Mesendoderm (in vitro differentiated cells): ENCODE measurements around the gene SLC25A51.

Experiments
- DNase-seq: peaks from one replicate; pipeline ENCODE4 v3.0.0; 2013
- H2AK5ac ChIP-seq: 2 replicates; pipeline ENCODE4 v1.6.1; 2013; ENCODE audit warnings: low read length, inconsistent platforms
- H2BK120ac ChIP-seq: 2 replicates; pipeline ENCODE4 v1.6.1; 2013; ENCODE audit warnings: low read depth, mild to moderate bottlenecking, low read length, moderate library complexity, mixed read lengths
- H2BK15ac ChIP-seq: replicated peaks from 2 replicates; pipeline ENCODE4 v1.6.1; 2013; ENCODE audit warnings: low read depth, mild to moderate bottlenecking, moderate library complexity
- H2BK5ac ChIP-seq: 2 replicates; pipeline ENCODE4 v1.6.1; 2013; ENCODE audit warnings: low read length, inconsistent platforms
- H3K18ac ChIP-seq: 2 replicates; pipeline ENCODE4 v1.6.1; 2013; ENCODE audit warnings: mild to moderate bottlenecking, low read length, mixed read lengths
- H3K23ac ChIP-seq: one replicate; pipeline ENCODE4 v1.6.1; 2013; ENCODE audit warnings: low read length
- H3K27ac ChIP-seq: 2 replicates; pipeline ENCODE4 v1.5.1; 2013; ENCODE audit warnings: low read depth, mild to moderate bottlenecking, inconsistent platforms, low read length, moderate library complexity
- H3K27me3 ChIP-seq: 2 replicates; pipeline ENCODE4 v1.6.1; 2013; ENCODE audit warnings: low read length, control low read depth, mild to moderate bottlenecking, inconsistent platforms; ENCODE audit not compliant: insufficient read depth, poor library complexity
- H3K36me3 ChIP-seq: 2 replicates; pipeline ENCODE4 v1.6.1; 2013; ENCODE audit warnings: low read length, inconsistent platforms; ENCODE audit not compliant: control insufficient read depth, insufficient read depth
- H3K4ac ChIP-seq: one replicate; pipeline ENCODE4 v1.6.1; 2013; ENCODE audit warnings: low read depth, mild to moderate bottlenecking, low read length, moderate library complexity
- H3K4me1 ChIP-seq: 2 replicates; pipeline ENCODE4 v1.6.1; 2013; ENCODE audit warnings: low read depth, low read length, inconsistent platforms; ENCODE audit not compliant: control insufficient read depth
- H3K4me2 ChIP-seq: 2 replicates; pipeline ENCODE4 v1.6.1; 2013; ENCODE audit warnings: low read length
- H3K4me3 ChIP-seq: 2 replicates; pipeline ENCODE4 v1.5.1; 2013; ENCODE audit warnings: mild to moderate bottlenecking, low read length
- H3K56ac ChIP-seq: one replicate; pipeline ENCODE4 v1.6.1; 2013; ENCODE audit warnings: low read length
- H3K79me1 ChIP-seq: 2 replicates; pipeline ENCODE4 v1.6.1; 2013; ENCODE audit warnings: low read length, inconsistent platforms
- H3K79me2 ChIP-seq: 2 replicates; pipeline ENCODE4 v1.6.1; 2013; ENCODE audit warnings: mild to moderate bottlenecking, low read length; ENCODE audit not compliant: control insufficient read depth, insufficient read depth
- H3K9ac ChIP-seq: 2 replicates; pipeline ENCODE4 v1.6.1; 2013; ENCODE audit warnings: low read length, inconsistent platforms
- H4K5ac ChIP-seq: one replicate; pipeline ENCODE4 v1.6.1; 2013; ENCODE audit warnings: low read length
- H4K8ac ChIP-seq: one replicate; pipeline ENCODE4 v1.6.1; 2013; ENCODE audit warnings: low read depth, mild to moderate bottlenecking, control low read depth, low read length, moderate library complexity
- WGBS: extraction: QIAGEN DNeasy Blood & Tissue Kit; methylation state at CpG from one replicate; pipeline ENCODE4 v1.1.7; 2013; ENCODE audit warnings: low lambda C conversion rate, missing lambda C conversion rate; ENCODE audit not compliant: insufficient coverage; ENCODE audit errors: extremely low coverage; 5-methylcytosine and 5-hydroxymethylcytosine counted together

The SLC25A51 gene

GRCh38 chr9:37931592-37931991 is 27.7 kb upstream of the SLC25A51 start:
- DNase-seq = no peak
- no peak overlapping the region for H3K4ac ChIP-seq
- H2BK120ac ChIP-seq = no peak overlapping the region
- H2BK15ac ChIP-seq = no peak overlapping the region
- H3K4me2 ChIP-seq = no peak overlapping the region
- no peak overlapping the region for H3K27ac ChIP-seq
- no peak overlapping the region for H3K9ac ChIP-seq
- no peak overlapping the region for H2BK5ac ChIP-seq
- no CpG with 5 or more reads among the region's 5 CpGs for WGBS
- no peaks in the 10 kb centered on the region for H3K27me3 ChIP-seq
- H3K23ac ChIP-seq = no peak overlapping the region
- H3K79me2 ChIP-seq = peaks cover 2% of the 10 kb centered on the region
- no peak overlapping the region for H2AK5ac ChIP-seq
- no peak overlapping the region for H3K4me3 ChIP-seq
- H3K36me3 ChIP-seq = peaks cover 3% of the 10 kb centered on the region
- peaks cover 1% of the 10 kb centered on the region for H3K4me1 ChIP-seq
- H3K79me1 ChIP-seq = peaks cover 23% of the 10 kb centered on the region
- no peak overlapping the region for H3K56ac ChIP-seq
- no peak overlapping the region for H4K8ac ChIP-seq
- no peak overlapping the region for H4K5ac ChIP-seq
- H3K18ac ChIP-seq = no peak overlapping the region

GRCh38 chr9:37929441-37929895 is 25.5 kb upstream of the SLC25A51 start:
- Histone ChIP-seq H3K4me3 (no peak overlapping the region), H3K56ac (no peak overlapping the region), H3K79me1 (peaks cover 29% of the 10 kb centered on the region), H2BK15ac (no peak overlapping the region), H3K9ac (no peak overlapping the region), H4K5ac (no peak overlapping the region), H3K4me1 (peaks cover 4% of the 10 kb centered on the region), H2BK5ac (no peak overlapping the region), H3K27me3 (no peaks in the 10 kb centered on the region), H3K23ac (no peak overlapping the region), H3K36me3 (peaks cover 3% of the 10 kb centered on the region), H3K4me2 (no peak overlapping the region), H3K79me2 (peaks cover 5% of the 10 kb centered on the region), H2BK120ac (no peak overlapping the region), H4K8ac (no peak overlapping the region), H2AK5ac (no peak overlapping the region), H3K27ac (no peak overlapping the region), H3K4ac (no peak overlapping the region), H3K18ac (no peak overlapping the region)
- WGBS = no CpG with 5 or more reads among the region's 11 CpGs
- no peak for DNase-seq

GRCh38 chr9:37928552-37929430 is 24.9 kb upstream of the SLC25A51 start:
- Histone ChIP-seq H3K23ac (no peak overlapping the region), H3K27ac (no peak overlapping the region)

GRCh38 chr9:37927601-37928551 is 23.9 kb upstream of the SLC25A51 start:
- Histone ChIP-seq H3K56ac (no peak overlapping the region), H3K36me3 (peaks cover 3% of the 10 kb centered on the region)

More at GRCh38 chr9:37928552-37929430, 24.9 kb upstream of the SLC25A51 start:
- Histone ChIP-seq H3K27me3 (no peaks in the 10 kb centered on the region), H2AK5ac (no peak overlapping the region), H3K9ac (no peak overlapping the region), H3K18ac (no peak overlapping the region), H2BK120ac (no peak overlapping the region), H4K5ac (no peak overlapping the region), H3K4me1 (peaks cover 4% of the 10 kb centered on the region), H2BK5ac (no peak overlapping the region), H3K36me3 (peaks cover 3% of the 10 kb centered on the region), H2BK15ac (no peak overlapping the region), H3K79me1 (peaks cover 32% of the 10 kb centered on the region), H3K56ac (no peak overlapping the region), H3K79me2 (peaks cover 5% of the 10 kb centered on the region), H3K4me2 (no peak overlapping the region), H3K4me3 (no peak overlapping the region), H4K8ac (no peak overlapping the region), H3K4ac (no peak overlapping the region)
- no peak for DNase-seq
- WGBS = no CpG with 5 or more reads among the region's 20 CpGs

GRCh38 chr9:37927132-37927531 is 23.2 kb upstream of the SLC25A51 start:
- Histone ChIP-seq H3K4me2 (no peak overlapping the region), H2BK120ac (no peak overlapping the region), H3K56ac (no peak overlapping the region), H2BK15ac (no peak overlapping the region), H4K8ac (no peak overlapping the region), H3K9ac (no peak overlapping the region), H3K4me1 (peaks cover 10% of the 10 kb centered on the region), H3K27ac (no peak overlapping the region), H3K27me3 (no peaks in the 10 kb centered on the region), H3K18ac (no peak overlapping the region), H3K23ac (no peak overlapping the region), H3K79me2 (peaks cover 5% of the 10 kb centered on the region), H2AK5ac (no peak overlapping the region), H3K79me1 (peaks cover 32% of the 10 kb centered on the region), H2BK5ac (no peak overlapping the region), H4K5ac (no peak overlapping the region), H3K4ac (no peak overlapping the region), H3K4me3 (no peak overlapping the region), H3K36me3 (peaks cover 3% of the 10 kb centered on the region)
- no peak for DNase-seq
- WGBS = no CpG with 5 or more reads among the region's 9 CpGs

More at GRCh38 chr9:37927601-37928551, 23.9 kb upstream of the SLC25A51 start:
- Histone ChIP-seq H3K23ac (no peak overlapping the region), H3K79me2 (peaks cover 5% of the 10 kb centered on the region), H3K18ac (no peak overlapping the region), H2BK120ac (no peak overlapping the region), H2AK5ac (no peak overlapping the region), H3K79me1 (peaks cover 32% of the 10 kb centered on the region), H3K4me3 (no peak overlapping the region), H4K8ac (no peak overlapping the region), H3K4me1 (peaks cover 7% of the 10 kb centered on the region), H3K27me3 (no peaks in the 10 kb centered on the region), H3K4ac (no peak overlapping the region), H3K27ac (no peak overlapping the region), H2BK5ac (no peak overlapping the region), H2BK15ac (no peak overlapping the region), H4K5ac (no peak overlapping the region), H3K9ac (no peak overlapping the region), H3K4me2 (no peak overlapping the region)
- DNase-seq = no peak
- WGBS = no CpG with 5 or more reads among the region's 13 CpGs
